ENCODE results near the gene BCL2L11.

The BCL2L11 gene

GRCh38 chr2:111121828-111122630, 1.3 kb downstream of the BCL2L11 start:
- no peak for TF ChIP-seq CTCF (IDR thresholded peaks at IDR 0.05; ENCODE audit: extremely low read depth, insufficient read depth, missing control alignments)
- in situ Hi-C loops (cut with MboI; ENCODE audit: low pct_unique_long_range_greater_than_20kb, low sequenced_read_pairs, unreplicated experiment), result loop anchor here (25.0 kb wide), 1 partner anchor 590 kb away; no protein-coding TSS in a partner anchor
- peak; percentile 83 for DNase-seq (ENCODE audit: low spot score)

- no peak for TF ChIP-seq CTCF (IDR thresholded peaks at IDR 0.05; ENCODE audit: extremely low read depth, insufficient read depth, missing control alignments)
- DNase-seq (ENCODE audit: low spot score), result peak; percentile 17
- in situ Hi-C loops (cut with MboI; ENCODE audit: low pct_unique_long_range_greater_than_20kb, low sequenced_read_pairs, unreplicated experiment), result loop anchor here (25.0 kb wide), 1 partner anchor 589 kb away; no protein-coding TSS in a partner anchor
These were observed 2.1 kb downstream of the BCL2L11 start for GRCh38 chr2:111122631-111123421.

GRCh38 chr2:111123751-111124150, 3.0 kb downstream of the BCL2L11 start:
- in situ Hi-C loops (cut with MboI; ENCODE audit: low pct_unique_long_range_greater_than_20kb, low sequenced_read_pairs, unreplicated experiment), result loop anchor here (25.0 kb wide), 1 partner anchor 589 kb away; no protein-coding TSS in a partner anchor
- no peak for TF ChIP-seq CTCF (IDR thresholded peaks at IDR 0.05; ENCODE audit: extremely low read depth, insufficient read depth, missing control alignments)

GRCh38 chr2:111126581-111126980, 5.9 kb downstream of the BCL2L11 start:
- TF ChIP-seq CTCF (IDR thresholded peaks at IDR 0.05; ENCODE audit: extremely low read depth, insufficient read depth, missing control alignments), result no peak
- no peak for DNase-seq (ENCODE audit: low spot score)
- in situ Hi-C loops (cut with MboI; ENCODE audit: low pct_unique_long_range_greater_than_20kb, low sequenced_read_pairs, unreplicated experiment), result no loop called here

More at GRCh38 chr2:111123751-111124150, 3.0 kb downstream of the BCL2L11 start:
- no peak for DNase-seq (ENCODE audit: low spot score)

- TF ChIP-seq CTCF (IDR thresholded peaks at IDR 0.05; ENCODE audit: extremely low read depth, insufficient read depth, missing control alignments), result no peak
- in situ Hi-C loops (cut with MboI; ENCODE audit: low pct_unique_long_range_greater_than_20kb, low sequenced_read_pairs, unreplicated experiment), result no loop called here
- no peak for DNase-seq (ENCODE audit: low spot score)
These were observed 6.6 kb downstream of the BCL2L11 start for GRCh38 chr2:111127351-111127750.

- in situ Hi-C loops (cut with MboI; ENCODE audit: low pct_unique_long_range_greater_than_20kb, low sequenced_read_pairs, unreplicated experiment), result no loop called here
- TF ChIP-seq CTCF (IDR thresholded peaks at IDR 0.05; ENCODE audit: extremely low read depth, insufficient read depth, missing control alignments), result no peak
- no peak for DNase-seq (ENCODE audit: low spot score)
These were observed 7.4 kb downstream of the BCL2L11 start for GRCh38 chr2:111128096-111128495.
